Measurements from ENCODE around the gene PCDHA9. TPM values are rescaled to one million over a fixed set of nuclear protein-coding genes. Genes with fewer than 3 reads are reported as not detected.
"Not testable (repeated sequence)": the region's sequence is repeated elsewhere in the genome, so short reads cannot be mapped to it uniquely, and the experiment has no call there.

PCDHA9 gene
- total RNA-seq, 1 donor from 2014 or later = 9.8 TPM

DNA sequence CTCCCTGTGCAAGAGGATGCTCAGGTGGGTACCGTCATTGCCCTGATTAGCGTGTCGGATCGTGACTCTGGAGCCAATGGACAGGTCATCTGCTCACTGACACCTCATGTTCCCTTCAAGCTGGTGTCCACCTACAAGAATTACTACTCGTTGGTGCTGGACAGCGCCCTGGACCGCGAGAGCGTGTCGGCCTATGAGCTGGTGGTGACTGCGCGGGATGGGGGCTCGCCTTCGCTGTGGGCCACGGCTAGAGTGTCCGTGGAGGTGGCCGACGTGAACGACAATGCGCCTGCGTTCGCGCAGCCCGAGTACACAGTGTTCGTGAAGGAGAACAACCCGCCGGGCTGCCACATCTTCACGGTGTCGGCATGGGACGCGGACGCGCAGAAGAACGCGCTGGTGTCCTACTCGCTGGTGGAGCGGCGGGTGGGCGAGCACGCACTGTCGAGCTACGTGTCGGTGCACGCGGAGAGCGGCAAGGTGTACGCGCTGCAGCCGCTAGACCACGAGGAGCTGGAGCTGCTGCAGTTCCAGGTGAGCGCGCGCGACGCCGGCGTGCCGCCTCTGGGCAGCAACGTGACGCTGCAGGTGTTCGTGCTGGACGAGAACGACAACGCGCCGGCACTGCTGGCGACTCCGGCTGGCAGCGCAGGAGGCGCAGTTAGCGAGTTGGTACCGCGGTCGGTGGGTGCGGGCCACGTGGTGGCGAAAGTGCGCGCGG, 28.5 kb downstream of the PCDHA9 start:
- DNase-seq (ENCODE audit: low spot score in 2 of 2); FAIRE-seq: not testable (repeated sequence)

DNA sequence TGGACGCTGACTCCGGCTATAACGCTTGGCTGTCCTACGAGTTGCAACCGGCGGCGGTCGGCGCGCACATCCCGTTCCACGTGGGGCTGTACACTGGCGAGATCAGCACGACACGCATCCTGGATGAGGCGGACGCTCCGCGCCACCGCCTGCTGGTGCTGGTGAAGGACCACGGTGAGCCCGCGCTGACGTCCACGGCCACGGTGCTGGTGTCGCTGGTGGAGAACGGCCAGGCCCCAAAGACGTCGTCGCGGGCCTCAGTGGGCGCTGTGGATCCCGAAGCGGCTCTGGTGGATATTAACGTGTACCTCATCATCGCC, 29.0 kb downstream of the PCDHA9 start:
- no peak for DNase-seq (ENCODE audit: low spot score in 2 of 2)
- no peak for FAIRE-seq

DNA sequence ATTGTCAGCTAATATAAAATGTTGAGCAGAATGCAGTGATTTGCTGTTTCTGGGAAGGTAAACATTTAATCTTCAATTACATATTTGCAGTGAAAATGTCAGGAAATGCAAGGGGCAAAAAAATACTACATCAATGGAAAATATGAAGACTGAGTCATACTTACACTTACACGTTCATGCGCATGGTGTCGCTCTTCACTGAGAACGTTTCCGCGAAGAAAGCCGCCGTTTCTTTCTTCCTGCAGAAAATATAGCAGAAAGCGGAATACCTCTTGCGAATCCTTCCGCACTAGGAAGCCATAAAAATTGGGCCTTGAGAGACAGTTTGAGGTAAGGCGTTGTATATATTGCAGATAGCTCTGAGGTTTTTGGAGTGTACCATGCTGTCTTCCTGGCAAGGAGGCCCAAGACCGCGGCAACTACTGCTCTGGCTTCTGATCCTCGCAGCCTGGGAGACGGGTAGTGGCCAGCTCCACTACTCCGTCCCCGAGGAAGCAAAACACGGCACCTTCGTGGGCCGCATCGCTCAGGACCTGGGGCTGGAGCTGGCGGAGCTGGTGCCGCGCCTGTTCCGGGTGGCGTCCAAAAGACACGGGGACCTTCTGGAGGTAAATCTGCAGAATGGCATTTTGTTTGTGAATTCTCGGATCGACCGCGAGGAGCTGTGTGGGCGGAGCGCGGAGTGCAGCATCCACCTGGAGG, 33.9 kb downstream of the PCDHA9 start, which contains the start of gene PCDHA13:
Gene PCDHA13, plus strand, starts transcription at position 236 of the 702 bp plus-strand sequence. Its CDS starts 145 bp downstream, at position 381.
- peak; percentile 44 to 59 for DNase-seq (ENCODE audit: low spot score in 2 of 2)
- no peak for FAIRE-seq

DNA sequence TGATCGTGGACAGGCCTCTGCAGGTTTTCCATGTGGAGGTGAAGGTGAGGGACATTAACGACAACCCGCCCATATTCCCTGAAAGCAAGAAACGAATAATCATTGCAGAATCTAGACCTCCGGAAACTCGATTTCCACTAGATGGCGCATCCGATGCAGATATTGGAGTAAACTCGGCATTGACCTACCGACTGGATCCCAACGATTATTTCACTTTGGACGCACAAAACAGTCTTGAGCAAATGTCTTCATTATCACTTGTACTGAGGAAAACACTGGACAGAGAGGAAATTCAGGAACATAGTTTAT, 34.4 kb downstream of the PCDHA9 start:
- no peak for FAIRE-seq
- DNase-seq (ENCODE audit: low spot score in 2 of 2) = peak; percentile 33 to 56

DNA sequence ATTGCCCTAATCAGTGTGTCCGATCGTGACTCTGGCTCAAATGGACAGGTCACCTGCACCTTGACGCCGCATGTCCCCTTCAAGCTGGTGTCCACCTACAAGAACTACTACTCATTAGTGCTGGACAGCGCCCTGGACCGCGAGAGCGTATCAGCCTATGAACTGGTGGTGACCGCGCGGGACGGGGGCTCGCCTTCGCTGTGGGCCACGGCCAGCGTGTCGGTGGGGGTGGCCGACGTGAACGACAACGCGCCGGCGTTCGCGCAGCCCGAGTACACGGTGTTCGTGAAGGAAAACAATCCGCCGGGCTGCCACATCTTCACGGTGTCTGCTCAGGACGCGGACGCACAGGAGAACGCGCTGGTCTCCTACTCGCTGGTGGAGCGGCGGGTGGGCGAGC, 35.2 kb downstream of the PCDHA9 start:
- FAIRE-seq (no peak), DNase-seq (ENCODE audit: low spot score in 2 of 2) (no peak)

DNA sequence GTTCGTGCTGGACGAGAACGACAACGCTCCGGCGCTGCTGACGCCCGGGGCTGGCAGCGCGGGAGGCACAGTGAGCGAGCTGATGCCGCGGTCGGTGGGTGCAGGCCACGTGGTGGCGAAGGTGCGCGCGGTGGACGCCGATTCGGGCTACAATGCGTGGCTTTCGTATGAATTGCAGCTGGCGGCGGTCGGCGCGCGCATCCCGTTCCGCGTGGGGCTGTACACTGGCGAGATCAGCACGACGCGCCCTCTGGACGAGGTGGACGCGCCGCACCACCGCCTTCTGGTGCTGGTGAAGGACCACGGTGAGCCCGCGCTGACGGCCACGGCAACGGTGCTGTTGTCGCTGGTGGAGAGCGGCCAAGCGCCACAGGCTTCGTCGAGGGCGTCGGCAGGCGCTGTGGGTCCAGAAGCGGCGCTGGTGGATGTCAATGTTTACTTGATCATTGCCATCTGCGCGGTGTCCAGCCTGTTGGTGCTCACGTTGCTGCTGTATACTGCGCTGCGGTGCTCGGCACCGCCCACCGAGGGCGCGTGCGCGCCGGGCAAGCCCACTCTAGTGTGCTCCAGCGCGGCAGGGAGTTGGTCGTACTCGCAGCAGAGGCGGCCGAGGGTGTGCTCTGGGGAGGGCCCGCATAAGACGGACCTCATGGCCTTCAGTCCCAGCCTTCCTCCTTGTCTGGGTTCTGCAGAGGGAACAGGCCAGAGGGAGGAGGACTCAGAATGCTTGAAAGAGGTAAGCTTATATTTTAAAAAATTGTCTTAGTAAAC, 35.9 kb downstream of the PCDHA9 start:
- no peak for FAIRE-seq
- DNase-seq (ENCODE audit: low spot score in 2 of 2) = no peak

Other genes with a start within 250 kb of the PCDHA9 start
- 11.4 TPM for gene CD14, start 215.2 kb upstream of the PCDHA9 start, total RNA-seq
- gene TMCO6, start 208.9 kb upstream of the PCDHA9 start, total RNA-seq = 5.7 TPM
- gene NDUFA2, start 200.8 kb upstream of the PCDHA9 start, total RNA-seq = 28.5 TPM
- 83.6 TPM for gene IK, start 200.6 kb upstream of the PCDHA9 start, total RNA-seq
- 12.6 TPM for gene WDR55, start 183.5 kb upstream of the PCDHA9 start, total RNA-seq
- gene DND1, start 174.8 kb upstream of the PCDHA9 start, total RNA-seq = 0.82 TPM
- 74.2 TPM for gene HARS1, start 157.0 kb upstream of the PCDHA9 start, total RNA-seq
- 25.7 TPM for gene HARS2, start 156.9 kb upstream of the PCDHA9 start, total RNA-seq
- gene ZMAT2, start 147.9 kb upstream of the PCDHA9 start, total RNA-seq = 68.1 TPM
- gene PCDHA1, start 62.2 kb upstream of the PCDHA9 start, total RNA-seq = 8.6 TPM
- 10.6 TPM for gene PCDHA2, start 53.5 kb upstream of the PCDHA9 start, total RNA-seq
- gene PCDHA3, start 47.3 kb upstream of the PCDHA9 start, total RNA-seq = 16.3 TPM
- gene PCDHA4, start 41.3 kb upstream of the PCDHA9 start, total RNA-seq = 12.2 TPM
- gene PCDHA5, start 26.8 kb upstream of the PCDHA9 start, total RNA-seq = 8.2 TPM
- 17.1 TPM for gene PCDHA6, start 20.4 kb upstream of the PCDHA9 start, total RNA-seq
- gene PCDHA7, start 14.1 kb upstream of the PCDHA9 start, total RNA-seq = 15.5 TPM
- 8.2 TPM for gene PCDHA8, start 7.2 kb upstream of the PCDHA9 start, total RNA-seq
- 10.6 TPM for gene PCDHA10, start 7.5 kb downstream of the PCDHA9 start, total RNA-seq
- gene PCDHA11, start 20.6 kb downstream of the PCDHA9 start, total RNA-seq = 29.3 TPM
- gene PCDHA12, start 26.9 kb downstream of the PCDHA9 start, total RNA-seq = 11.0 TPM
- 13.5 TPM for gene PCDHA13, start 33.7 kb downstream of the PCDHA9 start, total RNA-seq
- gene PCDHAC1, start 77.9 kb downstream of the PCDHA9 start, total RNA-seq = 76.2 TPM
- gene PCDHAC2, start 118.1 kb downstream of the PCDHA9 start, total RNA-seq = 29.8 TPM
- gene PCDHB1, start 203.0 kb downstream of the PCDHA9 start, total RNA-seq = 0.82 TPM
- 13.0 TPM for gene PCDHB2, start 246.2 kb downstream of the PCDHA9 start, total RNA-seq

Measured in frontal cortex (tissue), 4 donors.